K562 (cell line): ENCODE results near the gene SEC14L1. TPM values are rescaled to one million over a fixed set of nuclear protein-coding genes. Genes with fewer than 3 reads are reported as not detected.

Source experiments
- ATAC-seq: fragments of 200-7000 bp; cut with Tn5 transposase; 3 replicates; pipeline ENCODE4 v1.9.1; 2020; ENCODE audit warnings: moderate library complexity
- BruUV-seq: library from RNA; stranded (reverse); fragments of 400-500 nt; replicated peaks from 2 replicates; lab custom pipeline; 2021; lab: Mats Ljungman, UMichigan
- CTCF ChIA-PET: fragments of 300-600 bp; formaldehyde crosslinking; extraction: SDS; loops from one replicate; lab custom pipeline; 2021; ENCODE audit warnings: low intra/inter-chr PET ratio; lab: Yijun Ruan, JAX
- POLR2A ChIA-PET: fragments of 300-600, 350-650 bp; sonication (Branson Sonifier 250); formaldehyde crosslinking; extraction: SDS; loops from one replicate; lab custom pipeline; 2021; ENCODE audit warnings: antibody characterized with exemption, inconsistent platforms; lab: Yijun Ruan, JAX
- DNase-seq, 4 experiments: peaks; one replicate each; pipeline versions ENCODE4 v3.0.0 to v3.0.0-alpha.2; 2011 to 2018; ENCODE audit warnings: low spot score in 3 of 4, mixed read lengths in 3 of 4; ENCODE audit errors: extremely low read depth in 1 of 4
- FAIRE-seq: peaks from 2 replicates; lab custom pipeline; 2011; peaks lifted over from hg19 to GRCh38; lab: Jason Lieb, UNC
- H2AFZ ChIP-seq: 2 replicates; pipeline ENCODE4 v1.6.0; 2011; ENCODE audit warnings: low read depth, low read length, control low read depth, inconsistent platforms
- H3K27ac ChIP-seq: fragments of 200-600 bp; 3 replicates; pipeline ENCODE4 v1.8.0; 2011; ENCODE audit warnings: low read depth, mild to moderate bottlenecking, control low read depth, inconsistent platforms, low read length, moderate library complexity, mixed read lengths; ENCODE audit errors: extremely low read depth
- H3K27me3 ChIP-seq, 2 experiments: fragments of 300-600 bp in 1 of 2; 2 replicates in 1 of 2; 3 replicates in 1 of 2; pipeline versions ENCODE4 v1.6.0 to v1.8.0; 2011; ENCODE audit warnings: inconsistent platforms in 2 of 2, low read length in 2 of 2, mild to moderate bottlenecking in 1 of 2, mixed read lengths in 1 of 2, moderate library complexity in 1 of 2; ENCODE audit not compliant: control insufficient read depth in 2 of 2, insufficient read depth in 2 of 2
- H3K36me3 ChIP-seq: fragments of 300-600 bp; 3 replicates; pipeline ENCODE4 v1.8.0; 2011; ENCODE audit warnings: mild to moderate bottlenecking, low read length, inconsistent platforms; ENCODE audit not compliant: control insufficient read depth, insufficient read depth
- H3K4me1 ChIP-seq, 2 experiments: fragments of 200-600 bp in 1 of 2; replicated peaks in 1 of 2; 2 replicates in 1 of 2; 3 replicates in 1 of 2; pipeline versions ENCODE4 v1.5.1 to v1.8.0; 2011; ENCODE audit warnings: inconsistent platforms in 2 of 2, low read length in 2 of 2, mild to moderate bottlenecking in 1 of 2, mixed read lengths in 1 of 2, moderate library complexity in 1 of 2; ENCODE audit not compliant: control insufficient read depth in 2 of 2, insufficient read depth in 2 of 2
- H3K4me2 ChIP-seq: 2 replicates; pipeline ENCODE4 v1.6.1; 2011; ENCODE audit warnings: low read length, control low read depth, inconsistent platforms, mixed read lengths; ENCODE audit not compliant: insufficient read depth
- H3K4me3 ChIP-seq: fragments of 200-600 bp; sonication (generic), shearing (Covaris generic); 2 replicates; pipeline ENCODE4 v1.5.1; 2016; ENCODE audit warnings: control low read depth, inconsistent platforms
- H3K79me2 ChIP-seq: fragments of 200-600 bp; 3 replicates; pipeline ENCODE4 v1.8.0; 2011; ENCODE audit warnings: low read length, inconsistent platforms; ENCODE audit not compliant: control insufficient read depth, insufficient read depth
- H3K9ac ChIP-seq, 2 experiments: 2 replicates each; pipeline versions ENCODE4 v1.6.0 to v1.6.1; 2011; ENCODE audit warnings: low read depth in 2 of 2, low read length in 2 of 2, control low read depth in 1 of 2, inconsistent platforms in 1 of 2, mild to moderate bottlenecking in 1 of 2, mixed read lengths in 1 of 2; ENCODE audit not compliant: insufficient read depth in 1 of 2
- H3K9me1 ChIP-seq: one replicate; pipeline ENCODE4 v1.6.0; 2011; ENCODE audit warnings: inconsistent platforms, mild to moderate bottlenecking, low read length, moderate library complexity; ENCODE audit not compliant: control insufficient read depth, insufficient read depth
- H3K9me3 ChIP-seq: replicated peaks from 2 replicates; pipeline ENCODE4 v1.5.1; 2011; ENCODE audit warnings: low read depth, low read length, inconsistent platforms; ENCODE audit not compliant: control insufficient read depth, insufficient read depth
- H4K20me1 ChIP-seq: replicated peaks from 2 replicates; pipeline ENCODE4 v1.6.1; 2011; ENCODE audit warnings: low read length, inconsistent platforms, mixed read lengths; ENCODE audit not compliant: control insufficient read depth, insufficient read depth
- ZBTB33 ChIP-seq: sonication (generic); formaldehyde crosslinking; IDR thresholded peaks from 2 replicates; pipeline ENCODE4 v1.8.1; 2023; ENCODE audit warnings: mild to moderate bottlenecking, missing genetic modification reagents
- ZC3H11A ChIP-seq: IDR thresholded peaks from 2 replicates; pipeline ENCODE4 v1.6.1; 2012; ENCODE audit warnings: low read depth, low read length, improper control_type of control experiment
- WGBS: fragments of 100-300 bp; shearing (Covaris generic); methylation state at CpG from one replicate; pipeline ENCODE4 v1.1.6; 2016; ENCODE audit warnings: low coverage, mixed read lengths; ENCODE audit not compliant: insufficient coverage; ENCODE audit errors: missing lambda C conversion rate; 5-methylcytosine and 5-hydroxymethylcytosine counted together
- in situ Hi-C: fragments of 300-500 bp; cut with MboI; formaldehyde crosslinking; loops from 4 replicates; pipeline ENCODE4 v1.15.0; 2018; ENCODE audit warnings: inconsistent platforms, mixed read lengths
- intact Hi-C: fragments of 100-400 bp; cut with micrococcal nuclease; formaldehyde crosslinking; loops from 2 replicates; pipeline ENCODE4 v1.14.2; 2022
- polyA plus RNA-seq, 8 experiments: library from polyadenylated mRNA; depleted of rRNA in 4 of 8; stranded (reverse) in 5 of 8; unstranded in 3 of 8; fragments of >200 nt; fragmentation: Nextera tagmentation in 2 of 8; fragmentation: Illumina TruSeq in 1 of 8; extraction: Ambion mirVana in 2 of 8; extraction: Trizol in 1 of 8; gene quantifications; 2 replicates each; pipeline versions ENCODE4 v1.2.1 to v1.2.3, GENCODE V29; 2011 to 2014; ENCODE audit warnings: inconsistent platforms in 1 of 8, missing spikeins in 1 of 8
- total RNA-seq, 7 experiments: library from RNA; depleted of rRNA in 6 of 7; stranded (reverse); fragments of >200 nt in 6 of 7; fragmentation: Illumina TruSeq in 2 of 7; extraction: Trizol in 2 of 7; gene quantifications; 2 replicates each; pipeline versions ENCODE4 v1.2.1 to v1.2.3, GENCODE V29; 2011 to 2021; ENCODE audit warnings: low replicate concordance in 1 of 7

SEC14L1 gene
- total and polyA plus RNA-seq, 9 of the 15 experiments (the other 6 are each of a cell fraction or from before 2014, with no cell fraction given) = 3.1 to 39.7 (median 15.2) TPM

- no peaks in the 10 kb centered on the region for H3K27me3 ChIP-seq
- intact Hi-C loops = no loop called here
- FAIRE-seq (no peak), DNase-seq (no peak)
- H3K79me2 ChIP-seq = no peaks in the 10 kb centered on the region; the same call in 2 of the 3 replicates
- 0 out of 4 replicates have a peak overlapping the region, but pooled peaks of 1 of the 2 experiments have one; percentile 10 for H3K9ac ChIP-seq
- H3K27ac ChIP-seq = no peak overlapping the region
- H3K4me1 ChIP-seq = peaks cover 3 to 5% of the 10 kb centered on the region in 2 experiments; a peak in 4 of 5 replicates
- in situ Hi-C loops = no loop called here
- CTCF ChIA-PET = no interaction called here
- TF ChIP-seq ZBTB33 (CRISPR knock-in tag) (peak; percentile 85), ZC3H11A (no peak)
- TF ChIP-seq, all 486 proteins: peak for 1
- H3K9me1 ChIP-seq = no peaks in the 10 kb centered on the region
- no peaks in the 10 kb centered on the region for H4K20me1 ChIP-seq
- H3K4me2 ChIP-seq = no peak overlapping the region
- H3K4me3 ChIP-seq = no peak overlapping the region
- peaks cover 41% of the 10 kb centered on the region; the same call in 2 of the 3 replicates for H3K36me3 ChIP-seq
- POLR2A ChIA-PET = no interaction called here
- H3K9me3 ChIP-seq = no peaks in the 10 kb centered on the region
- no peak overlapping the region for H2AFZ ChIP-seq
- 97% methylated on average over 10 of the region's 15 CpGs for WGBS
- BruUV-seq = no TSS peak
- ATAC-seq = no peak
Observed at GRCh38 chr17:77099997-77100396, 40.8 kb upstream of the SEC14L1 start.
